ENCODE results near the gene TSSK2.
"Not testable (repeated sequence)": the region's sequence is repeated elsewhere in the genome, so short reads cannot be mapped to it uniquely, and the experiment has no call there.

DNA sequence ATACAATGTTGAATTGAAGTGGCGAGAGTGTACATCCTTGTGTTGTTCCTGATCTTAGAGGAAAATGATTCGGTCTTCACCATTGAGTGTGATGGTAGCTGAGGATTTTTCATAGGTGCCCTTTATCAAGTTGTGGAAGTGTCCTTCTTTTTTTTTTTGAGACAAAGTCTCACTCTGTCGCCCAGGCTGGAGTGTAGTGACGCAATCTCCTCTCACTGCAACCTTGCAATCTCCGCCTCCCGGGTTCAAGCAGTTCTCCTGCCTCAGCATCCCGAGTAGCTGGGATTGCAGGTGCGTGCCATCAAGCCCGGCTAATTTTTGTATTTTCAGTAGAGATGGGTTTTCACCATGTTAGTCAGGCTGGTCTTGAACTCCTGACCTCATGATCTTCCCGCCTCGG lies 27.5 kb downstream of the TSSK2 start:
- not testable (repeated sequence) for TF ChIP-seq EGR1 (IDR thresholded peaks at IDR 0.05; ENCODE audit: borderline replicate concordance, low read depth, low read length); RAD21 (IDR thresholded peaks at IDR 0.05 in 1 of 2, conservative IDR thresholded peaks at IDR 0.05 in 1 of 2; ENCODE audit: low read depth in 2 of 2, low read length in 2 of 2); POLR2AphosphoS5 (IDR thresholded peaks at IDR 0.05; ENCODE audit: low read depth, low read length); GTF2F1 (IDR thresholded peaks at IDR 0.05; ENCODE audit: borderline replicate concordance, low read depth, low read length); YY1 (IDR thresholded peaks at IDR 0.05; ENCODE audit: low read depth, low read length); TAF1 (IDR thresholded peaks at IDR 0.05; ENCODE audit: low read depth, low read length); JUN (IDR thresholded peaks at IDR 0.05; ENCODE audit: low read depth, low read length); KDM5A (IDR thresholded peaks at IDR 0.05; ENCODE audit: low read length)
- TF ChIP-seq, protein P1, sequence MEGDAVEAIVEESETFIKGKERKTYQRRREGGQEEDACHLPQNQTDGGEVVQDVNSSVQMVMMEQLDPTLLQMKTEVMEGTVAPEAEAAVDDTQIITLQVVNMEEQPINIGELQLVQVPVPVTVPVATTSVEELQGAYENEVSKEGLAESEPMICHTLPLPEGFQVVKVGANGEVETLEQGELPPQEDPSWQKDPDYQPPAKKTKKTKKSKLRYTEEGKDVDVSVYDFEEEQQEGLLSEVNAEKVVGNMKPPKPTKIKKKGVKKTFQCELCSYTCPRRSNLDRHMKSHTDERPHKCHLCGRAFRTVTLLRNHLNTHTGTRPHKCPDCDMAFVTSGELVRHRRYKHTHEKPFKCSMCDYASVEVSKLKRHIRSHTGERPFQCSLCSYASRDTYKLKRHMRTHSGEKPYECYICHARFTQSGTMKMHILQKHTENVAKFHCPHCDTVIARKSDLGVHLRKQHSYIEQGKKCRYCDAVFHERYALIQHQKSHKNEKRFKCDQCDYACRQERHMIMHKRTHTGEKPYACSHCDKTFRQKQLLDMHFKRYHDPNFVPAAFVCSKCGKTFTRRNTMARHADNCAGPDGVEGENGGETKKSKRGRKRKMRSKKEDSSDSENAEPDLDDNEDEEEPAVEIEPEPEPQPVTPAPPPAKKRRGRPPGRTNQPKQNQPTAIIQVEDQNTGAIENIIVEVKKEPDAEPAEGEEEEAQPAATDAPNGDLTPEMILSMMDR (IDR thresholded peaks at IDR 0.05; ENCODE audit: control extremely low read depth in 1 of 3, insufficient read depth in 1 of 3, low read depth in 1 of 3, low read length in 3 of 3): not testable (repeated sequence)

All from H1 (cell line).